ENCODE data around the gene PDE3A. TPM values are rescaled to one million over a fixed set of nuclear protein-coding genes. Genes with fewer than 3 reads are reported as not detected.

PDE3A gene
- total RNA-seq, 1 donor from 2014 or later = 12.0 TPM

- H3K4me3 Mint-ChIP-seq = no peak overlapping the region
- no peak for TF ChIP-seq CTCF (IDR thresholded peaks at IDR 0.05; ENCODE audit: unreplicated experiment)
- no peaks in the 10 kb centered on the region for H3K4me1 Mint-ChIP-seq
- no peaks in the 10 kb centered on the region for H3K27me3 Mint-ChIP-seq (ENCODE audit: low read depth)
- no peaks in the 10 kb centered on the region for H3K36me3 Mint-ChIP-seq
- DNase-seq (ENCODE audit: low spot score in 2 of 2, unreplicated experiment in 2 of 2) = no peak
- no peaks in the 10 kb centered on the region for H3K9me3 Mint-ChIP-seq
- H3K27ac Mint-ChIP-seq = no peak overlapping the region
Observed at GRCh38 chr12:20503858-20504257, 135.5 kb downstream of the PDE3A start.

GRCh38 chr12:20505056-20505455 is 136.7 kb downstream of the PDE3A start:
- no peaks in the 10 kb centered on the region for H3K27me3 Mint-ChIP-seq (ENCODE audit: low read depth)
- no peak for TF ChIP-seq CTCF (IDR thresholded peaks at IDR 0.05; ENCODE audit: unreplicated experiment)
- no peaks in the 10 kb centered on the region for H3K9me3 Mint-ChIP-seq
- H3K36me3 Mint-ChIP-seq = no peaks in the 10 kb centered on the region
- no peaks in the 10 kb centered on the region for H3K4me1 Mint-ChIP-seq
- no peak overlapping the region for H3K27ac Mint-ChIP-seq
- H3K4me3 Mint-ChIP-seq = no peak overlapping the region
- no peak for DNase-seq (ENCODE audit: low spot score in 2 of 2, unreplicated experiment in 2 of 2)

GRCh38 chr12:20507056-20507455 is 138.7 kb downstream of the PDE3A start:
- no peak for TF ChIP-seq CTCF (IDR thresholded peaks at IDR 0.05; ENCODE audit: unreplicated experiment)
- Mint-ChIP-seq H3K4me1 (no peaks in the 10 kb centered on the region), H3K4me3 (no peak overlapping the region), H3K27me3 (ENCODE audit: low read depth) (no peaks in the 10 kb centered on the region), H3K27ac (no peak overlapping the region), H3K9me3 (no peaks in the 10 kb centered on the region), H3K36me3 (no peaks in the 10 kb centered on the region)
- no peak for DNase-seq (ENCODE audit: low spot score in 2 of 2, unreplicated experiment in 2 of 2)

GRCh38 chr12:20507711-20508110 is 139.4 kb downstream of the PDE3A start:
- no peaks in the 10 kb centered on the region for H3K36me3 Mint-ChIP-seq
- TF ChIP-seq CTCF (IDR thresholded peaks at IDR 0.05; ENCODE audit: unreplicated experiment) = no peak
- H3K27me3 Mint-ChIP-seq (ENCODE audit: low read depth) = no peaks in the 10 kb centered on the region
- no peaks in the 10 kb centered on the region for H3K9me3 Mint-ChIP-seq
- H3K4me1 Mint-ChIP-seq = no peaks in the 10 kb centered on the region
- no peak overlapping the region for H3K4me3 Mint-ChIP-seq
- H3K27ac Mint-ChIP-seq = no peak overlapping the region
- no peak for DNase-seq (ENCODE audit: low spot score in 2 of 2, unreplicated experiment in 2 of 2)

- DNase-seq (ENCODE audit: low spot score in 2 of 2, unreplicated experiment in 2 of 2) = no peak
- H3K27me3 Mint-ChIP-seq (ENCODE audit: low read depth) = no peaks in the 10 kb centered on the region
- H3K4me3 Mint-ChIP-seq = no peak overlapping the region
- H3K4me1 Mint-ChIP-seq = no peaks in the 10 kb centered on the region
- H3K36me3 Mint-ChIP-seq = no peaks in the 10 kb centered on the region
- TF ChIP-seq CTCF (IDR thresholded peaks at IDR 0.05; ENCODE audit: unreplicated experiment) = no peak
- H3K27ac Mint-ChIP-seq = no peak overlapping the region
- no peaks in the 10 kb centered on the region for H3K9me3 Mint-ChIP-seq
Observed at GRCh38 chr12:20508359-20508758, 140.0 kb downstream of the PDE3A start.

- no peak for DNase-seq (ENCODE audit: low spot score in 2 of 2, unreplicated experiment in 2 of 2)
- Mint-ChIP-seq H3K4me3 (no peak overlapping the region), H3K27ac (no peak overlapping the region), H3K36me3 (no peaks in the 10 kb centered on the region), H3K4me1 (no peaks in the 10 kb centered on the region), H3K27me3 (ENCODE audit: low read depth) (no peaks in the 10 kb centered on the region), H3K9me3 (no peaks in the 10 kb centered on the region)
- TF ChIP-seq CTCF (IDR thresholded peaks at IDR 0.05; ENCODE audit: unreplicated experiment) = no peak
Observed at GRCh38 chr12:20508962-20509361, 140.6 kb downstream of the PDE3A start.

All from mesothelial cell of epicardium (in vitro differentiated cells).